HG02623 (cell line): ENCODE results near the gene DNASE1L2.
A peak's percentile ranks its signal among the peaks of the same experiment; 100 is the strongest.

Experiments
- ATAC-seq: cut with Tn5 transposase; IDR thresholded peaks from one replicate; pipeline ENCODE4 v1.9.1; 2021; ENCODE audit warnings: moderate library complexity; ENCODE audit not compliant: unreplicated experiment

Gene DNASE1L2

DNA sequence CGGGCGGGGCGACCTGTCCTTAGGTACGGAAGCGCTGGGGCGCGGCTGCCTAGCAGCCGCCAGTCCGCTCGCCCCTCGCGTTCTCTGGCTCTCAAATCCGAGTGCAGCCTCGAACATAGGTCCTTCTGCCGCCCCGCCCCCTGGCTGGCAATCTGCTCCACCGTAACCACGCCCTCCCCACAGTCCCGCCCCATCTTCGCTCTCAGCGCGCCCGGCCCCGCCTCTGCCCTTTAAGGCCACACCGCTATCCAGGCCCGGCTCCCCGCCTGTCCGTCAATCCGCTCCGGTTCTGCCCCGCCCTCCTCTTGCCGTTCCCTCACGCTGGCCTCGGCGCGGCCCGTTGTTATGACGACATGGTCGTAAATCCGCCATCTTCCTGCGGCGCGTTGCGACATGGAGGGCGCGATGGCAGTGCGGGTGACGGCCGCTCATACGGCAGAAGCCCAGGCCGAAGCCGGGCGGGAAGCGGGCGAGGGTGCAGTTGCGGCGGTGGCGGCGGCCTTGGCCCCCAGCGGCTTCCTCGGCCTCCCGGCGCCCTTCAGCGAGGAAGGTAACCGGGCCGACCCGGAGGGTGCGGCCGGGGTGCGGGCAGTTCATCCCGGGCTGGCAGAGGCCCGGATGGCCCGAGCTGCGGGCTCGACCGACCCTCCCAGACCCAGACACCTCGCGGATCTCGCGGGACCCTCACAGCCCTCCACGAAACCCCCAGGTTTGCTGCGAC is 12.9 kb upstream of the DNASE1L2 start, which contains the start of gene E4F1:
Gene E4F1, plus strand, starts transcription at position 371 of the 721 bp plus-strand sequence. Its CDS starts 23 bp downstream, at position 394.
- peak; percentile 92 for ATAC-seq

DNA sequence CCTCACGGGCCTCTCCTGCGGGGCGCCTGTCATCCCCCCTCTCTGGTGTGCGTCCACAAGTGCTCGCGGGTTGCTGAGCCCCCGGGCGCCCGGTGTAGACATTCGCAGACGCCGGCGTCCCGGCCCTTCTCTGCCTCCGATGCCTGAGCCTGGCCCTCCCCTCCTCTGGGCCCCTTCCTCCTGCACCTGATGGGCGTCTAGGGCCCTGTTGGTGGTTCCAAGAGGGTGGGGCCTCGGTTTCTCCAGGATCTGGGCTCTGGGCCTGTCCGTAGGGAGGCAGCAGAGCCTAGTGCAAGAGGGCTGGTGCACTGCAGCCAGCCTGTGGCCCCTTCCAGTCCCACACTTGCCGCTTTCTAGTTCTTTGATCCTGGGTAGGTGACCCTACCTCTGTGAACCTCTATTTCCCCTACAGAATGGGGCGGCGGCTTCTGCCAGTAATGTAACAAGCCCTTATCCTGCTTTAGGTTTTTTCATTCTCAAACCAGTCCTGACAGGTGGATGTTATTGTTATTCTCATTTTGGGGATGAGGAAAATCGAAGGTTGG is 12.2 kb upstream of the DNASE1L2 start:
- ATAC-seq, result peak; percentile 8

DNA sequence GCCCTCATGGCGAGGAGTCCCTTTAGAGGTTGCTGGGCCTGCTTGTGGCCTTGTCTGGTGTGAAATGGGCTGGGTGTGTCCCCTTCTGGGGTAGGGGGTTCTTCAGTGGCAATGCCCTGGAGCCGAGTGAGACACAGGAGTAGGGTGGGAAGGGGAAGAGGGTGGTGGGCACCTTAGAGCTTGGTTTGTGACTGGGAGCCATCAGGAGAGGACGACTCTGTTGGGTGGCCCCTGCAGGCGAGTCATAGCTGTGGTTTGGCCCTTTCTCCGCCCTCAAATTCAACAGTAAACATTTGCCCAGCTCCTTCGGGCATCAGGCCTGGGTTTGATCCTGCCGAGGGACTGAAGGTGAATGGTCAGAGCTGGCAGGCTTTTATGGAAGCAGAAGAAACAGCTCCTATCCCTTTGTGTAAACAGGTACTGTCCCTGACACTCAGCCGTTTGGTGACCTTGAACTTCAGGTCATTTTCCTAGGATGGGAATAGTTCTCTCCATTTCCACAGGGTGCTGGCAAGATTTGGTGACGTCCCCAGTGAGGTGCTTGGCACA is 9.9 kb upstream of the DNASE1L2 start:
- ATAC-seq, result no peak

DNA sequence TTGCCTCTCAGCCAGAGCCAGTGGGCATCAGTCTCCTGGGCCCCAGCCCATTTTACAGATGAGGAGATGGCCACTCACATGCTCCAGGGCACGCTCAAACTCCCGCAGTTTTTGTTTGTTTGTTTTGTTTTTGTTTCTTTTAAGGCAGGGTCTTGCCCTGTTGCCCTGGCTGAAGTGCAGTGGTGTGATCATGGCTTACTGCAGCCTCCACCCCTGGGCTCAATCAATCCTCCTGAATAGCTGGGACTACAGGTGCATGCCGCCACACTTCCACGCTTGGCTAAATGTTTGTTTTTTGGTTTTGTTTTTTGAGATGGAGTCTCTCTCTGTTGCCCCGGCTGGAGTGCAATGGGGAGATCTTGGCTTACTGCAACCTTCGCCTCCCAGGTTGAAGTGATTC is 9.3 kb upstream of the DNASE1L2 start:
- no peak for ATAC-seq

DNA sequence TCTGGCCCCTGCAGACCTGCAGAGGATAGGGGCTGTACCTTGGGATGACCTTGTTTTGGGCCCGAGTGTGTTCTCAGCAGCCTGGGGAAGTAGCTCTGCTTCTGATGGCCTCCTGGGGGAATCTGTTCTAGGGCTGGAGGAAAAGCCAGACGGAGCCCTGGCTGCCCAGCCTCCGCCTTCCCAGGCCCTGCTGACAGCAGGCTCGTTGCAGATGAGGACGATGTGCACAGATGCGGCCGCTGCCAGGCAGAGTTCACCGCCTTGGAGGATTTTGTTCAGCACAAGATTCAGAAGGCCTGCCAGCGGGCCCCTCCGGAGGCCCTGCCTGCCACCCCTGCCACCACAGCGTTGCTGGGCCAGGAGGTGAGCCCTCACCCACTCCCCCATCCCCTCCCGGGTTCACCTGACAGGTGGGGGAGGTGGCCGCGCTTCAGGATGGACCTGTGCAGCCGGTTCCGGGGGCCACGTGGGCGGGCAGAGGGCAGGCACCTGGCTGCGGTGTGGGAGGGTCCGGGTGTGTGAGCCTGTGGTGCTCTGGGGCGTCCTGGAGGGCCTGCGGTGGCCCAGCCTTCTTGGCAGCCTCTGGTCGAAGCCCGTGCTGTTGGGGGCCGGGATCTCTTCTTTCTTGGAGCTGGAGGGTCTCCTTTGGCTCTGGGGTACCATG is 8.0 kb upstream of the DNASE1L2 start:
- no peak for ATAC-seq

DNA sequence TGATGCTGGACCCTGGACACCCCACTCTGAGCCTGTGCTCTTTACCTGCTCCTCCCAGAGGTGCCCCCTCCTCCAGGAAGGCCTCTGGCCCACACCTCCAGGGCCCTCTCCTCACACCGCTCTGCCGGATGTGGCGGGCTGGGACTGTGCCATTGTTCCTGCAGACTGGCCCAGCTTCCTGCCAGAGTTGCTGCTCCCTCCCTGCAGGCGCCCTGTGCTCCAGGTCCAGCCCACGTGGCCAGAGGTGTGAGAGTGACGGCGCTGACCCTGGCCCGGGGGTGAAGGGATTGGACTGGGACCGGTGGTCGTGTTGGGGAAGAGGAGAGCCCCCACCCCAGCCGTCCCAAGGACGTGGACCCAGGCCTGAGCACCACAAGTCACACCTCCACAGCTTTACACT is 7.2 kb upstream of the DNASE1L2 start:
- no peak for ATAC-seq

DNA sequence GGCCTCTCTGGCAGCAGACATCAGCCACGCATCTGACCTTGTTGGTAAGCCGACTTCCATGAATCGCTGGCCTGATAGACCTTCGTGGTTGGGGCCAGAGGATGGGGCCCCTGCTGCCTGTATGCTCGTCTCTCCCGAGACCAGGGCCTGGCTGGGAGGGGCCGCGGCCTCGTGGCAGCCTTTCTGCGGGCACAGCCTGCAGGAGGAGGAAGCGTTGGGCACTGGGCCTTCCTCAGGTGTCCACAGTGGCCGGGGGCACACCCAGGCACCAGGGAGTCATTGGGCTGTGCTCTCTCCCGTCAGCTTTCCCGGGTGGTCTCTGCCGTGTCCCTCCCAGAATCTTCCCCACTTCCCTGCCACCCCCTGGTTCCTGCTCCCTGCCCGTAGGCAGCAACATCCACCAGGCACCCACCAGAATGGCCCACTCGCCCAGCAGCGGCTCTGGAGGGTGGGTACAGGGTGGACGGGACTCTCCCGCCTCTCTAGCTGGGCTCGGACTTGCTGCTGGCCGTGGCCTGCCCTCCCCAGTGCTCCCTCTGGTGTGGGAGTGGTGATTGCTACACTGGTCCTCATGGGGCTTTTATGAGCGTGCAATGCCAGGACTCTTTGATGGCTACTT is 6.5 kb upstream of the DNASE1L2 start:
- ATAC-seq, result no peak

DNA sequence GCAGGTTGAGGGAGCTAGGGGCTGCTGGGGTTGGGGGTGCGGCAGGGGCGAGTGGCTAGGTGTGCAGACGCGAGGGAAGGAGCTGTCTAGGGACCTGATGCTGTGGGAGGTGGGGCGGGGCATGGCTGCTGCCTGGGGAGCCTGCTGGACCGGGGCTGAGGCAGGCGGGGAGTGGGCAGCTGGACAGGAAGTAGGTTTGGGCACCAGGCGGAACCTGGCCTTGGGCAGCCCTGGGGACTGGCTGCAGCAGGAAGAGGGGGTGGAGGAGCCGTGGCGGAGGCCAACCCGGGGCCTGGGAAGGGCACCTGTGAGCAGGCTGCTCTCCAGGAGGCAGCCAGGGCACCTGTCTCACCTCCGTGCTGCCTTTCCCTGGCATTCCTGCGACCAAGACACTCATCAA is 5.9 kb upstream of the DNASE1L2 start:
- ATAC-seq, result no peak

DNA sequence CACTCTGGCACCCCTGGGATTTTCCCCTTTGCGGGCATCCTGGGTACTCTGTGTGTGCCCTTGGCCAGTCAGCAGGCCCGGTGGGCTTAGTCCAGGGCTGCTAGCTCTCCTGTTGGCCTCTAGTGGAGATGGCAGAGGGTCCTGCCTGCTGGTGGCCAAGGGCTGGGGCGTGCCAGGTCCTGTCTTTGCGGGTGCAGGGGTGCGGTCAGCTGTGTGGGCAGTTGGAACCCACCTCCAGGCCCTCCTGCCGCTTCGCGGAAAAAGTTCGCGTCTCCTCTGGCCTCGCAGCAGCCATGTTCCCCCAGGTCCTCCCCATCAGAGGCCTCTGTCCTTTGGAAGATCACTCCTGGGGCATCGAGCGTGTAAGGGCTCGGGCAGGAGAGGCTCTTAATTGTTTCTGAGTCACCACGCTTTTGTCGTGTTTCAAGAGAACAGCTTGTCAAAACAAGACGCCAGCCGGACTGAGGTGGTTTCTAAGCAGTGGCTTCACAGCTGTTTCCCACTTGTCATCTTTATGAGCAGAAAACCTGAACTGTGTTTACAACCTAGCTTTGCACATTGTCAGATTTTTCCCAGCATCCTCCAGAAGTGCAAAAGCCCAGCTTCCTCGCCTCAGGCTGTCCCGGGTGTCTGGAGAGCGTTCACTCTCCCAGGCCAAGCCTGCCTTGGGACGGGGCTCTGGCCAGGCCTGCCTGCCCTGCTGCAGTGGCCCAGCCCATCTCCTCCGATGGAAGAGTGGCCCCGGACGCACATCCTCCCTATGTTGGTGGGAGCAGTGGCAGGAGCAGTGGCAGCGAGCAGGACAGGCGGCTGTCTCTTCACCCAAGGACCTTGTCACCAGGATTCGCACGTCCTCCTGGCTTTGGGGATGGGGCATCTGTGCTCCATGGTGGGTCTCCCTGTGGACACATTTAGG is 5.0 kb upstream of the DNASE1L2 start:
- ATAC-seq, result no peak

DNA sequence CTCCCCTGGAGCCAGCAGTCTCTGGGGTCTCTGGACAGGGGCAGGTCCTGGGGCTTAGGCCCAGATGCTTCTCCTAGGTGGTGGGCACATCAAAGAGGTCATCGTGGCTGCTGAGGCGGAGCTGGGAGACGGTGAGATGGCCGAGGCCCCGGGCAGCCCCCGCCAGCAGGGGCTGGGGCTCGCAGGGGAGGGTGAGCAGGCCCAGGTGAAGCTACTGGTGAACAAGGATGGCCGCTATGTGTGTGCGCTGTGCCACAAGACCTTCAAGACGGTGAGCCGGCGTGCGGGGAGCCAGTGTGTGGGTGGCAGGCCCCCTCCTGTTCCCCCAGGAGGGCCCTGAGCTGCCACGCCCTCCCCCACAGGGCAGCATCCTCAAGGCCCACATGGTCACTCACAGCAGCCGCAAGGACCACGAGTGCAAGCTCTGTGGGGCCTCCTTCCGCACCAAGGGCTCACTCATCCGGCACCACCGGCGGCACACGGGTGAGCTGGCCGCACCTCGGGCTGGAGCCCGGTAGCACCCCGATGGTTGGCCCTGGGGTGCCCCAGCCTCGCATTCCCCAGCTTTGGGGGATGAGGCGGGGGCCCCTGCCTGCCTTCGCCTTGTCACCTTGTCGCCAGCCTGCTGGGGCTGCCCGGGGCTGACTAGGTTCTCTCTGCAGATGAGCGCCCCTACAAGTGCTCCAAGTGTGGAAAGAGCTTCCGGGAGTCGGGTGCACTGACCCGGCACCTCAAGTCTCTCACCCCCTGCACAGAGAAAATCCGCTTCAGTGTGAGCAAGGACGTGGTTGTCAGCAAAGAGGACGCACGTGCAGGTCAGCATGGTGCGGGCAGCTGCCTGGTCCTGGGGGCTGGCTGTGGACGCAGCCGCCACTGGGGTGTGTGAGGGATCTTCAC is 3.9 kb upstream of the DNASE1L2 start:
- no peak for ATAC-seq

DNA sequence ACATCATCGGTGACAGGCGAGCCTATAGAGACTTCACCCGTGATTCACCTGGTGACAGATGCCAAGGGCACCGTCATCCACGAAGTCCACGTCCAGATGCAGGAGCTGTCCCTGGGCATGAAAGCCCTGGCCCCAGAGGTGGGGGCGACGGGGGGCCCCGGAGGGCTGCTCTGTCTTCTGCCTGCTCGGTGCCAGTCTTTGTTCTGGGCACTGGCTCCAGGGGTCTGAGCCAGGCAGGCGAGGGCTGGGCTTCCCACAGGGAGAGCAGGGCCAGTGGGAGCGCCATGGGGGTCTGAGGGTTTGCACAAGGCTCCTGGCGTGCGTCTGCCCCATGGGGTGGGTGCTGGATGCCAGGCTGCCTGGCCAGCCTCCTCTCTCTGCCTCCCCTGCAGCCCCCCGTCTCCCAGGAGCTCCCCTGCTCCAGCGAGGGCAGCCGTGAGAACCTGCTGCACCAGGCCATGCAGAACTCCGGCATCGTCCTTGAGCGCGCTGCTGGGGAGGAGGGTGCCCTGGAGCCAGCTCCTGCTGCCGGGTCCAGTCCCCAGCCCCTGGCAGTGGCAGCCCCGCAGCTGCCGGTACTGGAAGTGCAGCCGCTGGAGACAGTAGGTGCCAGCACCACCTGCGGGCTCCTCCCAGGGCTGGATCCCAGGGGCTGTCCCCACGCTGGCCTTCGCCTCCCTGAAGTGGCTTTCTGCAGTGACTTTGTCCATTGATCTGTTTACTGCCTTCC is 3.0 kb upstream of the DNASE1L2 start:
- ATAC-seq, result no peak

DNA sequence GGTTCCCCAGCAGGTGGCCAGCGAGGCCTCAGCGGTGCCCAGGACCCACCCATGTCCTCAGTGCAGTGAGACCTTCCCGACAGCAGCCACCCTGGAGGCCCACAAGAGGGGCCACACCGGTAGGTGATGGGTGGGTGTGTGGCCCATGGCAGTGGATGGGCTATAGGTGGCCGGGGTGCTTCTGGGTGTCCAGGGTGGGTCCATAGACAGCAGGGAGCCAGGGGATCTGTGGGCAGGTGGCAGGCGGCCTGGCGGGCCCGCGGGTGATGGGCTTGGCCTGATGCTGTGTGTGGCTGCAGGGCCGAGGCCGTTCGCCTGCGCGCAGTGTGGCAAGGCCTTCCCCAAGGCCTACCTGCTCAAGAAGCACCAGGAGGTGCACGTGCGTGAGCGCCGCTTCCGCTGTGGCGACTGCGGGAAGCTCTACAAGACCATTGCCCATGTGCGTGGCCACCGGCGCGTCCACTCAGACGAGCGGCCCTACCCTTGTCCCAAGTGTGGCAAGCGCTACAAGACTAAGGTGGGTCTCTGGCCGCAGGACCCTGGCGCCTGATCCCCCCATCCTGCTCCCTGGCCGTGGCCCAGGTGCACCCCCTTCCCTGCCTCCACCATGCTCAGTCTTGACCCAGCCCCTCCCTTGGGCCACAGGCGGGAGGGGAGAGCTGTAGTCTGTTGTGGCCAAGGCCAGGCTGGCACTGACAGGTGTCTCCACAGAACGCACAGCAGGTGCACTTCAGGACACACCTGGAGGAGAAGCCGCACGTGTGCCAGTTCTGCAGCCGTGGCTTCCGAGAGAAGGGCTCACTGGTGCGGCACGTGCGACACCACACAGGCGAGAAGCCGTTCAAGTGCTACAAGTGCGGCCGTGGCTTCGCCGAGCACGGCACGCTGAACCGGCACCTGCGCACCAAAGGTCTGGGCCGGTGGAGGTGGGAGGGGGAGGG is 2.1 kb upstream of the DNASE1L2 start:
- ATAC-seq, result no peak

DNA sequence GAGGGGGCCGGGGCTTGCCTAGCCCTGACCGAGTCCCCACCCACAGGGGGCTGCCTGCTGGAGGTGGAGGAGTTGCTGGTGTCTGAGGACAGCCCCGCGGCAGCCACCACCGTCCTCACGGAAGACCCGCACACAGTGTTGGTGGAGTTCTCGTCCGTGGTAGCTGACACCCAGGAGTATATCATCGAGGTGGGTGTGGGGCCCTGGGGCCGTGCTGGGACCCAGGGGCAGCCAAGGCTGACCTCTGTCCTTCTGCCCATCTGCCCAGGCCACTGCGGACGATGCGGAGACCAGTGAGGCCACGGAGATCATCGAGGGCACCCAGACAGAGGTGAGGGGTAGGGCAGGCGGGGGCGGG is 1.5 kb upstream of the DNASE1L2 start:
- no peak for ATAC-seq

DNA sequence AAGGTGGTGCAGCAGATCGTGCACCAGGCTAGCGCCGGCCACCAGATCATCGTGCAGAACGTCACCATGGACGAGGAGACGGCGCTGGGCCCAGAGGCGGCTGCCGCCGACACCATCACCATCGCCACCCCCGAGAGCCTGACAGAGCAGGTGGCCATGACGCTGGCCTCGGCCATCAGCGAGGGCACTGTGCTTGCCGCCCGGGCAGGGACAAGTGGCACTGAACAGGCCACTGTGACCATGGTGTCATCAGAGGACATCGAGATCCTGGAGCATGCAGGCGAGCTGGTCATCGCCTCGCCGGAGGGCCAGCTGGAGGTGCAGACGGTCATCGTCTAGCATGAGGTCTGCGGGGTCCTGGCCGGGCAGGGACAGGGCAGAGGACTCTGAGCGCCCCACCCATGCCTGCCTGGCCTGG is 1.0 kb upstream of the DNASE1L2 start:
- no peak for ATAC-seq

DNA sequence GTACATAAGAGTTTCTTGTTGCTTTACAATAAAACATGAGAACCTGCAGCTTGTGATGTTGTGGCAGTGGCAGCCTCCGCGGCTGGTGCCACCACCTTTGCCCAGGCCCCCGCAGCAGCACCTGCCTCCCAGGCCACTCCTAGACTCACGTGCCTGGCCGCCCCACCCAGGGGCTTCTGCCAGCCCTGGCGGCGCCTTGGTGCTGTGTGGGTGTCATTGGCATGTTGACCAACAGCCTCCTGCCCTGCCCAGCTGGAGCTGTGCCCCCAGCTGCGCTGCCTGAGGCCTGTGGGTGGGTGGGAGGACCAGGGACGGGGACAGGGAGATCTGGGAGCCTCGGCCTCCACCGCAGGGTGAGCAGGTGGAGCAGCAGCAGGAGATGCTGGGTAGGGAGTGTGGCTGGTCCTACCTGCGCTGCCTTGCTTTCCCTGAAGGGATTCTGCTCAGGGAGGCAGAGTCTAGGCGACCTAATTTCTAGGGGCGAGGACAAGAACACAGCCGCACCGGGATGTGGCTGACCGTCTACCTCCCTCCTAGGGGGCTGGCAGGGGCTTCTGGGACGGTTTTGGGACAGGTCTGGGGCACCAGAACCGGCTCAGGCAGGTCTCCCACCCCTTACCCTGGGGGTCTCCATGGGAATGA is 428 bp upstream of the DNASE1L2 start:
- no peak for ATAC-seq

DNA sequence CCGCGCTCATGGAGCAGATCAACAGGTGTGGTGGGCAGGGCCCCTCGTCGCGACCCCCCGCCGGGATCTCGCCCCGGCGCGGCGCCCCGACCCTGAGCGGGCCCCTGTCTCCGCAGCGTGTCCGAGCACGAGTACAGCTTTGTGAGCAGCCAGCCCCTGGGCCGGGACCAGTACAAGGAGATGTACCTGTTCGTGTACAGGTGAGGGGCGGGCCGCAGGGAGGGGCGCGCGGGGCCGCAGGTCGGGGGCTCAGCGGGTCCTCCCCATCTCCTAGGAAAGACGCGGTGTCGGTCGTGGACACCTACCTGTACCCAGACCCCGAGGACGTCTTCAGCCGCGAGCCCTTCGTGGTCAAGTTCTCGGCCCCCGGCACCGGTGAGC is 848 bp downstream of the DNASE1L2 start:
- no peak for ATAC-seq

DNA sequence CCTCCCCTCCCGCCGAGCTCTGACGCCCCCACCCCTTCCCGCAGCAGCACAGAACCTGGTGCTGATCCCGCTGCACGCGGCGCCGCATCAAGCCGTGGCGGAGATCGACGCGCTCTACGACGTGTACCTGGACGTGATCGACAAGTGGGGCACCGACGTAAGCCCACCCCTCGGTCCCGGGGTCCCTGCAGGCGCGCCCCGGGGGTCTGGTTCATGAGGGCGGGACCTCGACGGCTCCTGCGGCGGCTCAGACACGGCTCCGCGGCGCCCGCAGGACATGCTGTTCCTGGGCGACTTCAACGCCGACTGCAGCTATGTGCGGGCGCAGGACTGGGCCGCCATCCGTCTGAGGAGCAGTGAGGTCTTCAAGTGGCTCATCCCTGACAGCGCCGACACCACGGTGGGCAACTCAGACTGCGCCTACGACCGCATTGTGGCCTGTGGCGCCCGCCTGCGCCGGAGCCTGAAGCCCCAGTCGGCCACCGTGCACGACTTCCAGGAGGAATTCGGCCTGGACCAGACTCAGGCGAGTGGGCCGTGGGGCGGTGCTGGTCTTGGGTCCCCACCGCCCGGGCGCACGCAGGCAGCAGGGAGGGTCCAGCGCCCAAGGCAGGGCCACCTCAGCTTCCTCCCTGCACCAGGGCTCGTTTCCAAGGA is 1.4 kb downstream of the DNASE1L2 start:
- ATAC-seq, result no peak
